Retinal pigment epithelial cell (primary cell): ENCODE data around the gene ALPL.

ENCODE experiments used
- DNase-seq: peaks from one replicate; pipeline ENCODE4 v3.0.0-alpha.2; 2010; ENCODE audit warnings: low read depth
- H3K4me3 ChIP-seq: 2 replicates; pipeline ENCODE4 v1.5.1; 2011; ENCODE audit warnings: mild to moderate bottlenecking, low read length, control low read depth, moderate library complexity
- CTCF ChIP-seq: conservative IDR thresholded peaks from 2 replicates; pipeline ENCODE4 v1.5.1; 2011; ENCODE audit warnings: low read depth, low read length, control low read depth, inconsistent platforms

Gene ALPL

DNA sequence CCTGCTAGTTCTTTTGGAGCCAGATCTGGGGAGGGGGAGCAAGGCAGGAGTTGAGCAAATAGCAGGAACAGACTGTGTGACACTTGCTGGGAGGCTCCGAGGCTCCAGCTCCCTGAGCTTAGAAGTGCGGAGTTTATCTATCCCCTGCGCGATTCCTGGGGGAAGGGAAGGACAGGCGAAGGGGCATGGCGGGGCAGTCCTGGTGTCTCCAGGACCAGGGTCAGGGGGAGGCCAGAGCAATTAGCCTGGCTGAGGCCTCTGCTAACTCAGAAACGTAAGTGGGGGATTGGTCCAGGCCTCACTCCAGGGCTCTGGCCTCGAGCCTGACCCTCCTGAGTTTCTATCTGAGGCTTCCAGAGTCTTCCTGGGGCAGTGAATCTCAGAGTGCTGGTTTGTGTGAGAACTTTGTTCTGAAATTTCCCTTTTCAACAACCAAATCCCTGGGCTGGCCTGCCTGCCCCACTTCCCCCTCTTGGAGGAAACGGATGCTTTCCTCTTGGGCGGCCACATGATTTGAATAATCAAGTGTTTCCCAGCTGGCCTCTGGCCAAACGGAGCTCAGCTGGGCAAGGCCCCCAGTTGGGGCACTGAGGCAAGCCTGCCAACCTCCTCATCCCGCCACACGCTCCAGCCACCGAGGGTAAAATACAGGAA lies 15.6 kb downstream of the ALPL start:
- no peak for TF ChIP-seq CTCF
- no peak for DNase-seq
- no peak overlapping the region for H3K4me3 ChIP-seq

DNA sequence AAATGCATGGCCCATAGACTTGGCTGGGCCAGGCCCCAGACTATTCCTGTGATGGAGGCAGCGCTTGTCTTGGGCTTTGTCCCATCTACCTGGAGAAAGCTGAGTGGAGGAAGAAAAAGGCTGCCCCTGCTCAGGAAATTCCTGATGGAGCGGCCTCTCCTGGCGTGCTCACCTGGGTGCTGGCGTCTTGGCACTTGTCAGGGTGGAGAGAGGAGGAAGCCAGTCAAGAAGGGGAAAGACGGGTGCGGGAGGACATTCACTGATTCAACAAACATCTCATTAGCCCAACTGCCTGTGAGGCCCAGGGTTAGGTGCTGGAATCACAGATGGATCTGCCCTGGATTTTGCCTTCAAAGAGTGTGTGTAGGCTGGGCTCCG lies 16.1 kb downstream of the ALPL start:
- DNase-seq = no peak
- no peak for TF ChIP-seq CTCF
- no peak overlapping the region for H3K4me3 ChIP-seq

GRCh38 chr1:21526441-21526840 lies 17.2 kb downstream of the ALPL start:
- no peak overlapping the region for H3K4me3 ChIP-seq
- DNase-seq = no peak
- TF ChIP-seq CTCF = no peak

- no peak for DNase-seq
- no peak for TF ChIP-seq CTCF
- H3K4me3 ChIP-seq = no peak overlapping the region
These were observed 21.3 kb downstream of the ALPL start for GRCh38 chr1:21530368-21531016.

GRCh38 chr1:21531241-21531640 lies 22.0 kb downstream of the ALPL start:
- H3K4me3 ChIP-seq = no peak overlapping the region
- DNase-seq = no peak
- TF ChIP-seq CTCF = no peak

DNA sequence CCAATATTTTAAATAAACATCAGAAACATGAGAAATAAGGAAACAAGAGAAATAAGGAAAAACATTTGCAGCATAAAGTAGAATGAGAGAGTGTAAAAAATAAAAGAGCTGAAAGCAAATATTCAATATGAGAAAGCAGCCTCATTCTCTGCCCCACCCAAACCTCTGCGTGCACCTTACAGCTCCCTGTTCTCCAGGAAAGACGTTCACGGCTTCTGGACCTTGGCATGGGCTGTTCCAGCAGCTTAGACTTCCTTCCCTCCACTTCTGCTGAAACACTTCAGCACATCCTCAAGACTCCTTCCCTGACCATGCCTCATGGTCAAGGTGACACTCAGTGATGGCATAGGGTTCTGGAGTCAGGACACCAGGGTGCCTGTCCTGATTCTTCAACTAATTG lies 23.3 kb downstream of the ALPL start:
- no peak for TF ChIP-seq CTCF
- no peak overlapping the region for H3K4me3 ChIP-seq
- DNase-seq = no peak

DNA sequence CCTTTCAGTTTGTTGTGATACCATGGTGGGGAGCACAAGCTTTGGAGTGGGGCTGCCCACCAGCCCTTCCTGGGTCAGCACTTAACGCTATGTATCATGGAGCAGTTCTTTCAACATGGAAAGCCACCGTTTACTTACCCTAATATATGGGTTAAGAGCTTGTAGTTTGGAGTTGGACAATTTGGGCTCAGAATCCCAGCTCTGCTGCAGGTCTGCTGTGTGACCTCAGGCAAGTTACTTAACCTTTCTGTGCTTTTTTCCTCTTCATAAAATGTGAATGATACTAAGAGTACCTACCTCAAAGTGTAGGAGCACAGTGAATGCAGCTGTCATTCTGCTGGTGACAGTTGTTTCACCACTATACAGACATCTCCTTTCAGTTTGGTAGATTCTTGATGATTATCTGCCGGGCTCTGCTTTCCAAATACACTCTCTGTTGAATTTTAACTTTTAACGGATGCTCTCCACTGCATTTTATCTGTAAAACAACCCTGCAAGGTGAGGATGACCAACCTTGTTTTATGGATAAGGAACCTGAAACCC lies 23.8 kb downstream of the ALPL start:
- DNase-seq = no peak
- TF ChIP-seq CTCF = no peak
- no peak overlapping the region for H3K4me3 ChIP-seq
